Esophagus squamous epithelium (tissue), 5 donors: ENCODE data around the gene CD2. TPM values are rescaled to one million over a fixed set of nuclear protein-coding genes. Genes with fewer than 3 reads are reported as not detected.
A peak's percentile ranks its signal among the peaks of the same experiment; 100 is the strongest.

Experiments
- DNase-seq: peaks from one replicate; lab custom pipeline; 2025; lab: John Stamatoyannopoulos, UW
- H3K27ac ChIP-seq, 4 donors: fragments of 200-600 bp; sonication (generic); one replicate each; pipeline ENCODE4 v1.5.1; 2016 to 2019; ENCODE audit warnings: mild to moderate bottlenecking in 1 of 4
- H3K27me3 ChIP-seq, 4 donors: fragments of 200-600 bp; sonication (generic); 1 replicate in 3 of 4; 2 replicates in 1 of 4; pipeline versions ENCODE4 v1.5.1 to v1.6.0; 2017 to 2021; ENCODE audit warnings: antibody characterized with exemption in 1 of 4
- H3K36me3 ChIP-seq, 3 donors: fragments of 200-600 bp; sonication (generic); one replicate each; pipeline ENCODE4 v1.5.1; 2016 to 2019
- H3K4me1 ChIP-seq, 3 donors: fragments of 200-600 bp; sonication (generic); one replicate each; pipeline ENCODE4 v1.5.1; 2017 to 2019
- H3K4me3 ChIP-seq, 4 donors: fragments of 200-600 bp; sonication (generic); 1 replicate in 3 of 4; 2 replicates in 1 of 4; pipeline ENCODE4 v1.5.1; 2016 to 2019; ENCODE audit warnings: mild to moderate bottlenecking in 2 of 4, moderate library complexity in 1 of 4
- H3K9me3 ChIP-seq, 3 donors: fragments of 200-600 bp; sonication (generic); one replicate each; pipeline ENCODE4 v1.5.1; 2016 to 2019
- POLR2A ChIP-seq, 4 donors: fragments of 450-650 bp; IDR thresholded peaks; one replicate each; pipeline ENCODE4 v1.6.1; 2017; ENCODE audit warnings: antibody characterized with exemption in 4 of 4, mild to moderate bottlenecking in 4 of 4, moderate library complexity in 3 of 4
- WGBS, 2 donors: methylation state at CpG; one replicate each; pipeline ENCODE4 v1.1.5; 2018; 5-methylcytosine and 5-hydroxymethylcytosine counted together
- intact Hi-C: fragments of 100-400 bp; cut with DNase I; formaldehyde crosslinking; loops from one replicate; pipeline ENCODE4 v1.15.0; 2022
- total RNA-seq, 4 donors: library from RNA; depleted of rRNA; stranded (reverse); fragments of >200 nt; gene quantifications; one replicate each; pipeline ENCODE4 v1.1.0, GENCODE V29; 2016
- TF ChIP-seq, protein P1 (sequence below), 6 experiments: fragments of 450-650 bp in 4 of 6; fragments of 200-600 bp in 2 of 6; sonication (generic) in 2 of 6; IDR thresholded peaks; one replicate each; pipeline ENCODE4 v1.5.1; 2016 to 2019; ENCODE audit warnings: antibody characterized with exemption in 6 of 6, mild to moderate bottlenecking in 4 of 6, moderate library complexity in 4 of 6
- donor health status: DM: yes; HTN: yes; CAD: no.

Gene CD2
- total RNA-seq, 4 donors from 2014 or later, result 2.1 to 14.7 (median 5.1) TPM

DNA sequence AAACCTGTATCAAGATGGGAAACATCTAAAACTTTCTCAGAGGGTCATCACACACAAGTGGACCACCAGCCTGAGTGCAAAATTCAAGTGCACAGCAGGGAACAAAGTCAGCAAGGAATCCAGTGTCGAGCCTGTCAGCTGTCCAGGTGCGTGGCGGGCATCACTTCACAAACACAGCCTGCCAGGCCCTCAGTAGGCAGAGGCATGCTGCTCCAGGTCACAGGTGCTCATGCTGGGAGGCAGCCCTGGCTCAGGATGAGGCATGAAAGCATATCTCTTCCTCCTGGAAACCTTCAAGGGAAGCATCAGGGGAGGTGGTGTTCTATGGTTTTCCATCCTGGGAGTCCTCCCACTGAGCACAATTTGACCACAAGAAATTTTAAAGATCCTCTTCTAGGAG lies 6.3 kb downstream of the CD2 start:
- TF ChIP-seq, protein P1, sequence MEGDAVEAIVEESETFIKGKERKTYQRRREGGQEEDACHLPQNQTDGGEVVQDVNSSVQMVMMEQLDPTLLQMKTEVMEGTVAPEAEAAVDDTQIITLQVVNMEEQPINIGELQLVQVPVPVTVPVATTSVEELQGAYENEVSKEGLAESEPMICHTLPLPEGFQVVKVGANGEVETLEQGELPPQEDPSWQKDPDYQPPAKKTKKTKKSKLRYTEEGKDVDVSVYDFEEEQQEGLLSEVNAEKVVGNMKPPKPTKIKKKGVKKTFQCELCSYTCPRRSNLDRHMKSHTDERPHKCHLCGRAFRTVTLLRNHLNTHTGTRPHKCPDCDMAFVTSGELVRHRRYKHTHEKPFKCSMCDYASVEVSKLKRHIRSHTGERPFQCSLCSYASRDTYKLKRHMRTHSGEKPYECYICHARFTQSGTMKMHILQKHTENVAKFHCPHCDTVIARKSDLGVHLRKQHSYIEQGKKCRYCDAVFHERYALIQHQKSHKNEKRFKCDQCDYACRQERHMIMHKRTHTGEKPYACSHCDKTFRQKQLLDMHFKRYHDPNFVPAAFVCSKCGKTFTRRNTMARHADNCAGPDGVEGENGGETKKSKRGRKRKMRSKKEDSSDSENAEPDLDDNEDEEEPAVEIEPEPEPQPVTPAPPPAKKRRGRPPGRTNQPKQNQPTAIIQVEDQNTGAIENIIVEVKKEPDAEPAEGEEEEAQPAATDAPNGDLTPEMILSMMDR (IDR thresholded peaks at IDR 0.05), result no peak
- no peak for TF ChIP-seq POLR2A (IDR thresholded peaks at IDR 0.05)
- no peak for DNase-seq
- Histone ChIP-seq H3K36me3 (no peaks in the 10 kb centered on the region), H3K4me1 (peaks cover 0 to 25% (median 0%) of the 10 kb centered on the region in 3 donors), H3K27ac (no peak overlapping the region), H3K9me3 (no peaks in the 10 kb centered on the region), H3K4me3 (no peak overlapping the region), H3K27me3 (no peaks in the 10 kb centered on the region)
- intact Hi-C loops, result no loop called here
- WGBS, 2 donors, result 93% methylated on average over 3 of the region's 3 CpGs; no CpG with 5 or more reads in 1 of the 2 donors

DNA sequence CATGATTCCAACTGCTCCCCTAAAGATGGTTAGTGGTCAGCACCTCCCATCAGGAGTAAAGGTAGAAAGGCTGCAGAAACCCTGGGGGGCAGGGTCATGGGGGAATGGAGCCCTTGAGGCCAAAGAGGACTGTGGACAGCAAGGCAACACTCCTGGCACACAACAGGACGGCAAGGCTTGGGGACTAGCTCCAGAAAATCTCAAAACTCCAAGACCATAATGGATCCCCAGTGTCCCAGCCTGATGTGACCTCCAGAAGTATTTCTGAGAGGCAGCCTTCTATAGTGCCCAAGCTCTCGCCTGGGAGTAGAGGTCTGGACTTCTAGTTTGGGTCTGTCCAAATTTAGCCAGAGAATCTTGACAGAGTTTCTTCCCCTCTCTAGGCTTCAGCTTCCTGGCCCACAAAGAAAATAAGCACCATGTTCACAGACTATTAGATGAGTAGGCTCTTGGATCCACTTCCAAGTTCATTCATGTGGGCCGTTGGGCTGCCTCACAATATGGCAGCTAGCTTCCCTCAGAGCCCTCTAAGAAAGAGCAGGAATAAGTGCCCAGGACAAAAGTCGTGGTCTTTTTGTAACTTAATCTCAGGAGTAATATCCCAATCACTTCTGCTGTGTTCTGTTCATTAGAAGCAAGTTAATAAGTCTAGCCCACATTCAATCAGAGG lies 6.9 kb downstream of the CD2 start:
- WGBS, 2 donors, result 80 to 85% methylated on average over 3 to 4 of the region's 4 CpGs
- no peaks in the 10 kb centered on the region for H3K36me3 ChIP-seq
- H3K27ac ChIP-seq, result no peak overlapping the region
- no peaks in the 10 kb centered on the region for H3K27me3 ChIP-seq
- no peaks in the 10 kb centered on the region for H3K9me3 ChIP-seq
- TF ChIP-seq POLR2A (IDR thresholded peaks at IDR 0.05), result no peak
- TF ChIP-seq, protein P1 (IDR thresholded peaks at IDR 0.05), result no peak
- no peak for DNase-seq
- H3K4me3 ChIP-seq, result no peak overlapping the region
- peaks cover 0 to 30% (median 0%) of the 10 kb centered on the region in 3 donors for H3K4me1 ChIP-seq
- intact Hi-C loops, result no loop called here

DNA sequence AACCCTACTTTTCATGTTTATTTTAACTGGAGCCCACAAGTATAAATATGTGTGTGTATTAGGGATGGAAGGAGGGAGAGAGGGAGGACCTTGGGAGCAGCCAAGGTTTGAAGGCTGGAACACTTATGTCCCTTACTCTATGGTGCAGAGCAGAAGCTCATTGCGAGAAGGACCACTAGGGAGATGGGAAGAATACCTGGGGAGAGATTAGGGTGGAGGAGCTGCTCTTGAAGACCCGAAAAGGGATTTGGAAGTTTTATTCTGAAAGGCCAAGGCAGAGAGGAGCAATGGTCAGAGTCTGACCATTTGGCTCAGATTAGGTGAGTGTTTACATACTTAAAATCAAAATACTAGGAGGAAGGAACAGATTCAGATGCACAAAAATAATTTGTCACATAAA lies 8.1 kb downstream of the CD2 start:
- Histone ChIP-seq H3K36me3 (no peaks in the 10 kb centered on the region), H3K4me1 (peaks cover 0 to 32% (median 0%) of the 10 kb centered on the region in 3 donors), H3K27ac (peak overlapping the region in 1 of 4 donors; percentile 46), H3K4me3 (no peak overlapping the region), H3K27me3 (no peaks in the 10 kb centered on the region), H3K9me3 (no peaks in the 10 kb centered on the region)
- intact Hi-C loops, result no loop called here
- DNase-seq, result no peak
- no peak for TF ChIP-seq POLR2A (IDR thresholded peaks at IDR 0.05)
- TF ChIP-seq, protein P1 (IDR thresholded peaks at IDR 0.05), result no peak
- WGBS, 2 donors, result 69 to 92% methylated on average over 2 of the region's 2 CpGs

DNA sequence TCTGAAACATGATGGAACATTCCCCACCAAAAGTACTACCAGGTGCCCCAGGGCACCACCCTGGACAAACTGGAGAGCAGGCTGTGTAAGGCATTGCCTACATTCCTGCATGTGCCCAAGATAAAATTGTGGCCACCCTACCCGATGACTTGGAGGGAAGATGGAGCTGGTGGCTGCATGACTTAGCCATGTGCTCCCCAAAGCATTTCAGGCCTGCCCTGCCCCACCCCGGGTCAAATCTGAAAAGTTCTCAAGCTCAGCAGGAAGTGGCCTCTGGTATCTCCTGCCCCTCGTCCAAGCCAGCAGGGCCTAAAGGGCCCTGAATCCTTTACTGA lies 8.5 kb downstream of the CD2 start:
- 43 to 64% methylated on average over 1 to 3 of the region's 3 CpGs for WGBS, 2 donors
- H3K36me3 ChIP-seq, result no peaks in the 10 kb centered on the region

More for the DNA sequence above, 8.5 kb downstream of the CD2 start:
- no peaks in the 10 kb centered on the region for H3K27me3 ChIP-seq
- no peak for DNase-seq
- H3K4me1 ChIP-seq, result peaks cover 0 to 32% (median 0%) of the 10 kb centered on the region in 3 donors
- no peaks in the 10 kb centered on the region for H3K9me3 ChIP-seq
- intact Hi-C loops, result no loop called here
- TF ChIP-seq, protein P1 (IDR thresholded peaks at IDR 0.05), result no peak
- no peak for TF ChIP-seq POLR2A (IDR thresholded peaks at IDR 0.05)
- H3K4me3 ChIP-seq, result no peak overlapping the region
- H3K27ac ChIP-seq, result peak overlapping the region in 3 of 4 donors; percentile 26 to 46 (median 39)
